GM10847 (cell line): ENCODE data around the gene TMPRSS2.

ENCODE experiments used
- POLR2A ChIP-seq: IDR thresholded peaks from 2 replicates; pipeline ENCODE4 v1.6.1; 2011; ENCODE audit not compliant: insufficient read length; ENCODE audit errors: extremely low read depth

TMPRSS2 gene

GRCh38 chr21:41507521-41508414, at the start of gene TMPRSS2:
TMPRSS2 (minus strand) TSS chr21:41508158; CDS start chr21:41498133, 10,025 bp downstream.
- no peak for TF ChIP-seq POLR2A

- TF ChIP-seq POLR2A: no peak
Observed at GRCh38 chr21:41555057-41555456, 47.1 kb upstream of the TMPRSS2 start.

- no peak for TF ChIP-seq POLR2A
Observed at GRCh38 chr21:41552254-41552653, 44.3 kb upstream of the TMPRSS2 start.

GRCh38 chr21:41548781-41549180, 40.8 kb upstream of the TMPRSS2 start:
- TF ChIP-seq POLR2A: no peak

- no peak for TF ChIP-seq POLR2A
Observed at GRCh38 chr21:41547111-41547510, 39.2 kb upstream of the TMPRSS2 start.

GRCh38 chr21:41545500-41546359, 37.8 kb upstream of the TMPRSS2 start:
- no peak for TF ChIP-seq POLR2A

- no peak for TF ChIP-seq POLR2A
Observed at GRCh38 chr21:41542727-41543126, 34.8 kb upstream of the TMPRSS2 start.

- TF ChIP-seq POLR2A: no peak
Observed at GRCh38 chr21:41537356-41537755, 29.4 kb upstream of the TMPRSS2 start.

DNA sequence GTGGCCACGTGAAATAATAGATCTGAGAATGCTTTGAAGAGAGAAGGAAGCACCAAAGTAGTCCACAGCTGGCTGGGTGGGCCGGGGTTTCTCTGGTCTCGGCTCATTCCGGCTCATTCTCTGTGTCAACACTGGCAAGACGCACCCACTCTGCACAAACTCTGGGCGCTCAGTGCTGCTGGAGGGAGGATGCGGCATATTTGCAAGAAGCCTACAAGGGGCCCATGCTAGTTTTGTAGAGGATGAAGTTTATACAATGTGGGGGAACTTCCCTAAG, 28.8 kb upstream of the TMPRSS2 start:
- TF ChIP-seq POLR2A: no peak

DNA sequence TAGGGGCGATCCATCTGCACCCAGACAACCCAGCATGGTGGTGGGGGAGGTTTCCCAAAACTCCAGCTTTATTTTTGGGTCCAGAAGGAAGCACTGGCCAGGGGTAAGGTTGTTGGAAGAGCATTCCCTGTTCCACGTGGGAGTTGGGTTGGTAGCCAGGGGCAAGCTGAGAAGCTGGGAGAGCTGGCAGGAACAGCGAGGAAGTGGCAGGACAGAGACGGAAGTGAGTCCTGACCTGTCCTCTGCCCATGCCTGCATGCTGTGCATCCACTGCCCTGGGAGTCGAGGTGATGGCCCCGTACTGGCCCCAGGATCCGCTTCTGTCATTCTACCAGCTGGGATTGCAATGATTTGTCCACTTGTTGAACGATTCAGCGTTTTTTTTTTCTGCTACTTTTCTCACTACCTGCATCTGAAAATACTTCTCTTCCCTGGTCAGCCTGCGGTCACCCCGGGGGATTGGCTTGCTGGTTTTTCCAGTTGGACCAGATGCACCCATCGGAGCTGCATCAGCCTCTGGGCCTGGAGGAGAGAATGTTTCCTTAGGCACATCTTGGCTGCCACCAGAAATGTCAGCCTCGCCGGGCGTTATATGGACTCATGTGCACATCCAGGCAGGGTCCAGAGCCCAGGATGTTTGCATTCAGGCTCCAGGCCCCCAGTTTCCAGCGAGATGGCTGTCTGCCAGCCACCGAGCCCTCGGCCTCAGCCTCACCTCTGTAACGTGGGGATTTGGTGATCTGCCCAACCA, 28.3 kb upstream of the TMPRSS2 start:
- TF ChIP-seq POLR2A: no peak

- no peak for TF ChIP-seq POLR2A
Observed at GRCh38 chr21:41530366-41530765, 22.4 kb upstream of the TMPRSS2 start.

- no peak for TF ChIP-seq POLR2A
Observed at GRCh38 chr21:41529769-41530168, 21.8 kb upstream of the TMPRSS2 start.

GRCh38 chr21:41526478-41527087, 18.6 kb upstream of the TMPRSS2 start:
- no peak for TF ChIP-seq POLR2A

- no peak for TF ChIP-seq POLR2A
Observed at GRCh38 chr21:41523175-41523574, 15.2 kb upstream of the TMPRSS2 start.

GRCh38 chr21:41521489-41522027, 13.6 kb upstream of the TMPRSS2 start:
- no peak for TF ChIP-seq POLR2A
